CD4-positive, alpha-beta T cell treated with Interleukin-1 beta for 1 hour (primary cell): ENCODE data around the gene CCDC187.

Experiments used
- DNase-seq, 2 donors: peaks; one replicate each; pipeline ENCODE4 v3.0.0-alpha.2; 2020 to 2022

The CCDC187 gene

GRCh38 chr9:136222906-136223285, 81.0 kb downstream of the CCDC187 start:
- no peak for DNase-seq

GRCh38 chr9:136222166-136222905, 81.6 kb downstream of the CCDC187 start:
- no peak for DNase-seq

GRCh38 chr9:136220017-136220729, 83.7 kb downstream of the CCDC187 start:
- DNase-seq, result peak in 1 of 2 donors; percentile 38

GRCh38 chr9:136219276-136219675, 84.6 kb downstream of the CCDC187 start:
- DNase-seq, result no peak

GRCh38 chr9:136218673-136219072, 85.2 kb downstream of the CCDC187 start:
- no peak for DNase-seq

- DNase-seq, result no peak
Measured at GRCh38 chr9:136218271-136218670, 85.6 kb downstream of the CCDC187 start.

GRCh38 chr9:136216541-136217244, 87.2 kb downstream of the CCDC187 start:
- no peak for DNase-seq

- no peak for DNase-seq
Measured at GRCh38 chr9:136213733-136214132, 90.2 kb downstream of the CCDC187 start.

GRCh38 chr9:136212345-136212950, 91.4 kb downstream of the CCDC187 start:
- DNase-seq, result no peak

- no peak for DNase-seq
Measured at GRCh38 chr9:136211441-136212344, 92.2 kb downstream of the CCDC187 start.

GRCh38 chr9:136211006-136211405, 92.9 kb downstream of the CCDC187 start:
- DNase-seq, result no peak

GRCh38 chr9:136210276-136210675, 93.6 kb downstream of the CCDC187 start:
- no peak for DNase-seq

- DNase-seq, result no peak
Measured at GRCh38 chr9:136209786-136210185, 94.1 kb downstream of the CCDC187 start.

GRCh38 chr9:136209232-136209631, 94.7 kb downstream of the CCDC187 start:
- no peak for DNase-seq

GRCh38 chr9:136208675-136209074, 95.2 kb downstream of the CCDC187 start:
- DNase-seq, result no peak

- no peak for DNase-seq
Measured at GRCh38 chr9:136207616-136208015, 96.3 kb downstream of the CCDC187 start.

GRCh38 chr9:136206602-136207275, 97.2 kb downstream of the CCDC187 start:
- DNase-seq, result no peak

GRCh38 chr9:136205707-136205992, 98.2 kb downstream of the CCDC187 start:
- no peak for DNase-seq

- DNase-seq, result no peak
Measured at GRCh38 chr9:136204838-136205706, 98.8 kb downstream of the CCDC187 start, which contains the start of gene LHX3. Gene LHX3 (minus strand): TSS chr9:136205128. CDS start chr9:136205012, 116 bp downstream.

GRCh38 chr9:136204145-136204805, 99.6 kb downstream of the CCDC187 start:
- no peak for DNase-seq
